Measurements from ENCODE around the gene C3orf70.

Gene C3orf70

GRCh38 chr3:185084901-185085300 lies 68.0 kb downstream of the C3orf70 start:
- peak in 1 of 3 experiments; percentile 34 for DNase-seq

- DNase-seq: no peak
These were observed 68.5 kb downstream of the C3orf70 start for GRCh38 chr3:185084402-185084801.

GRCh38 chr3:185082829-185083228 lies 70.0 kb downstream of the C3orf70 start:
- DNase-seq: no peak

- no peak for DNase-seq
These were observed 70.7 kb downstream of the C3orf70 start for GRCh38 chr3:185082149-185082548.

- DNase-seq: no peak
These were observed 71.3 kb downstream of the C3orf70 start for GRCh38 chr3:185081521-185081920.

- no peak for DNase-seq
These were observed 73.2 kb downstream of the C3orf70 start for GRCh38 chr3:185079625-185080024.

- no peak for DNase-seq
These were observed 76.6 kb downstream of the C3orf70 start for GRCh38 chr3:185076219-185076618.

- DNase-seq: no peak
These were observed 77.3 kb downstream of the C3orf70 start for GRCh38 chr3:185075547-185075946.

- no peak for DNase-seq
These were observed 81.5 kb downstream of the C3orf70 start for GRCh38 chr3:185071287-185071800.

- peak in 1 of 3 experiments; percentile 30 for DNase-seq
These were observed 82.2 kb downstream of the C3orf70 start for GRCh38 chr3:185070491-185071286.

GRCh38 chr3:185069037-185070030 lies 83.5 kb downstream of the C3orf70 start:
- DNase-seq: peak in 2 of 3 experiments; percentile 57 to 78

- DNase-seq: no peak
These were observed 85.7 kb downstream of the C3orf70 start for GRCh38 chr3:185067173-185067572.

- DNase-seq: no peak
These were observed 86.6 kb downstream of the C3orf70 start for GRCh38 chr3:185066251-185066650.

- DNase-seq: no peak
These were observed 87.8 kb downstream of the C3orf70 start for GRCh38 chr3:185065059-185065458.

GRCh38 chr3:185063431-185063830 lies 89.4 kb downstream of the C3orf70 start:
- no peak for DNase-seq

GRCh38 chr3:185062191-185062590 lies 90.7 kb downstream of the C3orf70 start:
- no peak for DNase-seq

GRCh38 chr3:185060655-185061054 lies 92.2 kb downstream of the C3orf70 start:
- no peak for DNase-seq

- DNase-seq: no peak
These were observed 93.1 kb downstream of the C3orf70 start for GRCh38 chr3:185059766-185060165.

- no peak for DNase-seq
These were observed 94.1 kb downstream of the C3orf70 start for GRCh38 chr3:185058796-185059195.

GRCh38 chr3:185057829-185058228 lies 95.0 kb downstream of the C3orf70 start:
- no peak for DNase-seq

- no peak for DNase-seq
These were observed 96.0 kb downstream of the C3orf70 start for GRCh38 chr3:185056908-185057307.

GRCh38 chr3:185052631-185053030 lies 100.2 kb downstream of the C3orf70 start:
- no peak for DNase-seq

GRCh38 chr3:185051801-185052200 lies 101.1 kb downstream of the C3orf70 start:
- no peak for DNase-seq
